SK-N-SH treated with all-trans-retinoic acid at 6 μM for 48 hours (cell line): Measurements from ENCODE around the gene ARHGAP29.

ENCODE experiments used
- ARNTL ChIP-seq: fragments of 450-650 bp; formaldehyde crosslinking; IDR thresholded peaks from 2 replicates; pipeline ENCODE4 v1.5.0; 2020; ENCODE audit warnings: low read depth, mild to moderate bottlenecking, moderate library complexity, borderline replicate concordance
- CSDC2 ChIP-seq: fragments of 250-450 bp; sonication (Bioruptor Pico); IDR thresholded peaks from 2 replicates; pipeline ENCODE4 v1.5.0; 2020; ENCODE audit warnings: mild to moderate bottlenecking, moderate library complexity
- ISL1 ChIP-seq: fragments of 250-450 bp; sonication (Bioruptor Pico); IDR thresholded peaks from 2 replicates; pipeline ENCODE4 v2.1.2; 2022; ENCODE audit warnings: mild to moderate bottlenecking, moderate library complexity
- ZFP3 ChIP-seq: fragments of 250-450 bp; sonication (Bioruptor Pico); IDR thresholded peaks from 2 replicates; pipeline ENCODE4 v1.5.0; 2020; ENCODE audit warnings: mild to moderate bottlenecking, moderate library complexity

- TF ChIP-seq CSDC2 (CRISPR knock-in tag) (no peak), ISL1 (CRISPR knock-in tag) (no peak), ZFP3 (CRISPR knock-in tag) (no peak), ARNTL (CRISPR knock-in tag) (no peak)
Measured at GRCh38 chr1:94132111-94132510, 105.3 kb downstream of the ARHGAP29 start.
